Measurements from ENCODE around the gene AMOTL1. TPM values are rescaled to one million over a fixed set of nuclear protein-coding genes. Genes with fewer than 3 reads are reported as not detected.

Gene AMOTL1
- total and polyA plus RNA-seq, 2 of the 8 experiments (the other 6 are each of a cell fraction or from before 2014, with no cell fraction given), result 9.0 to 27.6 TPM

DNA sequence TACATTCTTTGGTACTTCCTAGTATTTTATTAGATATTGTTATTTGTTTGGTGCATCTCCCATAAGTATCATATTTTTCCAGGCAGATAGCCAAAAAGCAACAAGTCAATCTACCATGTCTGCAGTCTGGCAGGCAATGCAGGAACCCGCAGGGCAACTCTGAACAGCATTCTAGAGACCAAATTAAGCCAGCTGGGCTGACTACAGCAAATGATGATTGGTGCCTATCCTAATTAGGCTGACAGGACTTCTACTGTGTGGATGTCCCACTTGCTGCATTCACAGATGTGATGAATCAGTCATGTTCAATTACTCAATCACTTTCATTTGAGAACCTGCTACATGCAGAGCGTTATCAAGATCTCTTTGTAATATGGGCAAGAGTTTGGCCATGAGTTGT is 40.3 kb upstream of the AMOTL1 start:
- H2BK5ac ChIP-seq (ENCODE audit: low read depth, low read length), result no peak overlapping the region
- FAIRE-seq (no peak), DNase-seq (ENCODE audit: low read depth in 1 of 2, low spot score in 2 of 2) (no peak)
- no peak overlapping the region for H4K5ac ChIP-seq (ENCODE audit: insufficient read length, low read depth, low read length)
- ChIA-PET POLR2A (ENCODE audit: partially characterized antibody) (no interaction called here), CTCF (ENCODE audit: partially characterized antibody) (interaction anchor here (1.0 to 1.1 kb wide), 2 partner anchors 14 to 31 kb away, joined by 3 read pairs; no protein-coding TSS in a partner anchor)
- no peaks in the 10 kb centered on the region for H3K79me1 ChIP-seq (ENCODE audit: low read depth, low read length)
- H3K4me2 ChIP-seq (ENCODE audit: insufficient read depth in 1 of 2, low read depth in 2 of 2, low read length in 2 of 2), result no peak overlapping the region
- no peaks in the 10 kb centered on the region for H3K23me2 ChIP-seq (ENCODE audit: low read depth, low read length)
- no peak overlapping the region for H3K23ac ChIP-seq (ENCODE audit: insufficient read length)
- no peak overlapping the region for H3K4me3 ChIP-seq (ENCODE audit: extremely low read depth in 1 of 4, insufficient read depth in 2 of 4, low read depth in 3 of 4, low read length in 4 of 4)
- H4K91ac ChIP-seq (replicated peaks; ENCODE audit: insufficient read length, low read length), result no peak overlapping the region
- no peaks in the 10 kb centered on the region for H3K9me3 ChIP-seq (ENCODE audit: insufficient read depth in 2 of 2, low read depth in 1 of 2, low read length in 1 of 2)
- no peak overlapping the region for H3K9ac ChIP-seq (replicated peaks in 1 of 4; ENCODE audit: extremely low read depth in 1 of 4, low read depth in 3 of 4, low read length in 3 of 4)
- H3K14ac ChIP-seq (ENCODE audit: insufficient read length), result no peak overlapping the region
- no peak overlapping the region for H2BK12ac ChIP-seq (ENCODE audit: low read depth, low read length)
- H4K8ac ChIP-seq (ENCODE audit: extremely low read depth, insufficient read depth, low read length), result no peak overlapping the region
- no peak overlapping the region for H2AK5ac ChIP-seq (ENCODE audit: low read depth, low read length)
- no peak overlapping the region for H3K4ac ChIP-seq (replicated peaks; ENCODE audit: insufficient read length, low read depth, low read length)
- H2BK120ac ChIP-seq (replicated peaks; ENCODE audit: low read depth, low read length), result no peak overlapping the region
- no peak overlapping the region for H2BK15ac ChIP-seq (ENCODE audit: low read length)
- no peak overlapping the region for H3K27ac ChIP-seq (ENCODE audit: low read depth, low read length)
- no peak overlapping the region for H3K56ac ChIP-seq (replicated peaks; ENCODE audit: insufficient read length, low read depth, low read length)
- H3K18ac ChIP-seq (ENCODE audit: extremely low read depth, low read length), result no peak overlapping the region
- H2BK20ac ChIP-seq (ENCODE audit: low read length), result no peak overlapping the region
- peaks cover 0 to 5% (median under 1%) of the 10 kb centered on the region in 4 experiments; a peak in 2 of 7 replicates for H3K27me3 ChIP-seq (replicated peaks in 1 of 4; ENCODE audit: control insufficient read depth in 3 of 4, extremely low read depth in 1 of 4, insufficient read depth in 3 of 4, low read length in 3 of 4)
- H3K79me2 ChIP-seq (ENCODE audit: control insufficient read depth in 1 of 2, insufficient read depth in 2 of 2, low read length in 2 of 2), result no peaks in the 10 kb centered on the region
- H2AFZ ChIP-seq (ENCODE audit: low read length), result no peak overlapping the region
- H3K36me3 ChIP-seq (ENCODE audit: control insufficient read depth in 2 of 4, insufficient read depth in 4 of 4, low read length in 3 of 4), result no peaks in the 10 kb centered on the region
- WGBS, 2 experiments (ENCODE audit: extremely low coverage in 1 of 2, insufficient coverage in 1 of 2, insufficient read length in 1 of 2, insufficient replicate concordance in 2 of 2, low coverage in 1 of 2, low lambda C conversion rate in 2 of 2, missing lambda C conversion rate in 1 of 2), result 91% methylated on average over 2 of the region's 2 CpGs; no CpG with 5 or more reads in 1 of the 2 experiments
- H3K4me1 ChIP-seq (replicated peaks in 1 of 4; ENCODE audit: control insufficient read depth in 3 of 4, insufficient read depth in 4 of 4, low read length in 3 of 4), result peaks cover 0 to 8% (median 0%) of the 10 kb centered on the region in 4 experiments; a peak in 1 of 7 replicates
- H4K20me1 ChIP-seq (replicated peaks in 1 of 2; ENCODE audit: control insufficient read depth in 1 of 2, insufficient read depth in 2 of 2, low read length in 2 of 2), result no peaks in the 10 kb centered on the region
- TF ChIP-seq RAD21 (IDR thresholded peaks at IDR 0.05 in 1 of 2, conservative IDR thresholded peaks at IDR 0.05 in 1 of 2; ENCODE audit: low read depth in 2 of 2, low read length in 2 of 2), result no peak
- TF ChIP-seq YY1 (IDR thresholded peaks at IDR 0.05; ENCODE audit: low read depth, low read length), result no peak
- no peak for TF ChIP-seq CREB1 (IDR thresholded peaks at IDR 0.05)
- TF ChIP-seq NRF1 (IDR thresholded peaks at IDR 0.05; ENCODE audit: low read depth, low read length), result no peak
- TF ChIP-seq BACH1 (IDR thresholded peaks at IDR 0.05; ENCODE audit: low read length), result no peak
- no peak for TF ChIP-seq POU5F1 (IDR thresholded peaks at IDR 0.05; ENCODE audit: low read depth, low read length)
- no peak for TF ChIP-seq RBBP5 (IDR thresholded peaks at IDR 0.05; ENCODE audit: borderline replicate concordance, low read depth, low read length)
- TF ChIP-seq RXRA (IDR thresholded peaks at IDR 0.05; ENCODE audit: insufficient read depth, low read depth, low read length), result no peak
- TF ChIP-seq CEBPB (IDR thresholded peaks at IDR 0.05; ENCODE audit: low read depth, low read length), result no peak
- TF ChIP-seq TBP (IDR thresholded peaks at IDR 0.05; ENCODE audit: low read depth, low read length), result no peak
- TF ChIP-seq, protein P1, sequence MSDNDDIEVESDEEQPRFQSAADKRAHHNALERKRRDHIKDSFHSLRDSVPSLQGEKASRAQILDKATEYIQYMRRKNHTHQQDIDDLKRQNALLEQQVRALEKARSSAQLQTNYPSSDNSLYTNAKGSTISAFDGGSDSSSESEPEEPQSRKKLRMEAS (IDR thresholded peaks at IDR 0.05), result no peak
- TF ChIP-seq SUZ12 (IDR thresholded peaks at IDR 0.05; ENCODE audit: low read length), result no peak
- TF ChIP-seq PHF8 (conservative IDR thresholded peaks at IDR 0.05; ENCODE audit: low read depth, low read length), result no peak
- TF ChIP-seq KDM5A (IDR thresholded peaks at IDR 0.05; ENCODE audit: low read length), result no peak
- TF ChIP-seq BCL11A (IDR thresholded peaks at IDR 0.05; ENCODE audit: low read depth in 2 of 2, low read length in 2 of 2), result no peak
